ENCODE data around the gene GPR18. TPM values are rescaled to one million over a fixed set of nuclear protein-coding genes. Genes with fewer than 3 reads are reported as not detected.

The GPR18 gene
- total RNA-seq, 1 experiment from 2014 or later: not detected

- no peak for DNase-seq
- no TSS peak for BruUV-seq (replicated peaks)
- Histone ChIP-seq H3K9me3 (no peaks in the 10 kb centered on the region), H3K4me1 (no peaks in the 10 kb centered on the region), H3K4me3 (ENCODE audit: low read depth, low read length) (no peak overlapping the region), H3K27me3 (replicated peaks; ENCODE audit: control insufficient read depth, insufficient read depth, low read length) (no peaks in the 10 kb centered on the region), H3K36me3 (ENCODE audit: control insufficient read depth, insufficient read depth, low read length) (no peaks in the 10 kb centered on the region)
- Mint-ChIP-seq H3K9me3 (ENCODE audit: unreplicated experiment) (no peaks in the 10 kb centered on the region), H3K4me3 (ENCODE audit: unreplicated experiment) (no peak overlapping the region), H3K27ac (ENCODE audit: unreplicated experiment) (no peak overlapping the region), H3K27me3 (ENCODE audit: insufficient read depth, unreplicated experiment) (no peaks in the 10 kb centered on the region), H3K4me1 (ENCODE audit: low read depth, unreplicated experiment) (no peaks in the 10 kb centered on the region), H3K36me3 (ENCODE audit: insufficient read depth, unreplicated experiment) (peaks cover 10% of the 10 kb centered on the region)
- no peak for TF ChIP-seq CTCF (IDR thresholded peaks at IDR 0.05; ENCODE audit: insufficient read depth in 1 of 2, low read depth in 1 of 2, low read length in 1 of 2, severe bottlenecking in 1 of 2, unreplicated experiment in 1 of 2)
- CTCF ChIA-PET: no interaction called here
- POLR2A ChIA-PET: no interaction called here
- intact Hi-C loops (cut with micrococcal nuclease; ENCODE audit: unreplicated experiment): no loop called here
Observed at GRCh38 chr13:99258946-99259345, 767 bp upstream of the GPR18 start.

GRCh38 chr13:99257291-99257690, 888 bp downstream of the GPR18 start:
- DNase-seq: no peak
- Mint-ChIP-seq H3K4me3 (ENCODE audit: unreplicated experiment) (no peak overlapping the region), H3K9me3 (ENCODE audit: unreplicated experiment) (no peaks in the 10 kb centered on the region), H3K4me1 (ENCODE audit: low read depth, unreplicated experiment) (no peaks in the 10 kb centered on the region), H3K36me3 (ENCODE audit: insufficient read depth, unreplicated experiment) (peaks cover 6% of the 10 kb centered on the region), H3K27me3 (ENCODE audit: insufficient read depth, unreplicated experiment) (no peaks in the 10 kb centered on the region), H3K27ac (ENCODE audit: unreplicated experiment) (no peak overlapping the region)
- intact Hi-C loops (cut with micrococcal nuclease; ENCODE audit: unreplicated experiment): no loop called here
- no peaks in the 10 kb centered on the region for H3K27me3 ChIP-seq (replicated peaks; ENCODE audit: control insufficient read depth, insufficient read depth, low read length)
- no peak for TF ChIP-seq CTCF (IDR thresholded peaks at IDR 0.05; ENCODE audit: insufficient read depth in 1 of 2, low read depth in 1 of 2, low read length in 1 of 2, severe bottlenecking in 1 of 2, unreplicated experiment in 1 of 2)
- no TSS peak for BruUV-seq (replicated peaks)
- H3K4me1 ChIP-seq: no peaks in the 10 kb centered on the region
- POLR2A ChIA-PET: no interaction called here
- no peaks in the 10 kb centered on the region for H3K9me3 ChIP-seq
- H3K4me3 ChIP-seq (ENCODE audit: low read depth, low read length): no peak overlapping the region
- H3K36me3 ChIP-seq (ENCODE audit: control insufficient read depth, insufficient read depth, low read length): no peaks in the 10 kb centered on the region
- CTCF ChIA-PET: no interaction called here

- H3K36me3 ChIP-seq (ENCODE audit: control insufficient read depth, insufficient read depth, low read length): no peaks in the 10 kb centered on the region
- Mint-ChIP-seq H3K9me3 (ENCODE audit: unreplicated experiment) (no peaks in the 10 kb centered on the region), H3K4me3 (ENCODE audit: unreplicated experiment) (no peak overlapping the region), H3K4me1 (ENCODE audit: low read depth, unreplicated experiment) (no peaks in the 10 kb centered on the region), H3K27ac (ENCODE audit: unreplicated experiment) (no peak overlapping the region), H3K36me3 (ENCODE audit: insufficient read depth, unreplicated experiment) (peaks cover 6% of the 10 kb centered on the region), H3K27me3 (ENCODE audit: insufficient read depth, unreplicated experiment) (no peaks in the 10 kb centered on the region)
- DNase-seq: no peak
- no peak overlapping the region for H3K4me3 ChIP-seq (ENCODE audit: low read depth, low read length)
- no peaks in the 10 kb centered on the region for H3K4me1 ChIP-seq
- intact Hi-C loops (cut with micrococcal nuclease; ENCODE audit: unreplicated experiment): no loop called here
- H3K27me3 ChIP-seq (replicated peaks; ENCODE audit: control insufficient read depth, insufficient read depth, low read length): no peaks in the 10 kb centered on the region
- CTCF ChIA-PET: no interaction called here
- H3K9me3 ChIP-seq: no peaks in the 10 kb centered on the region
- POLR2A ChIA-PET: no interaction called here
- no peak for TF ChIP-seq CTCF (IDR thresholded peaks at IDR 0.05; ENCODE audit: insufficient read depth in 1 of 2, low read depth in 1 of 2, low read length in 1 of 2, severe bottlenecking in 1 of 2, unreplicated experiment in 1 of 2)
- BruUV-seq (replicated peaks): no TSS peak
Observed at GRCh38 chr13:99256709-99257108, 1.5 kb downstream of the GPR18 start.
